ENCODE data around the gene TUBGCP3. TPM values are rescaled to one million over a fixed set of nuclear protein-coding genes. Genes with fewer than 3 reads are reported as not detected.

Gene TUBGCP3
- 32.4 and 36.0 TPM in 2 replicates for total RNA-seq

GRCh38 chr13:112587764-112588489 lies at the start of gene TUBGCP3:
TSS of gene TUBGCP3 (minus strand) at chr13:112588153. CDS start at chr13:112587980, 173 bp downstream.

Other genes with a start within 250 kb of the TUBGCP3 start
- not detected in 2 replicates for gene SPACA7, start 211.8 kb downstream of the TUBGCP3 start, total RNA-seq
- 35.1 and 50.0 TPM in 2 replicates for gene ATP11A, start 101.9 kb upstream of the TUBGCP3 start, total RNA-seq

All from thoracic aorta endothelial cell (primary cell).